SW480 (cell line): ENCODE results near the gene TNIP1.
A peak's percentile ranks its signal among the peaks of the same experiment; 100 is the strongest.

Experiments
- DNase-seq: peaks from one replicate; pipeline ENCODE4 v3.0.0-alpha.2; 2016; ENCODE audit warnings: low spot score

Gene TNIP1, protein sequence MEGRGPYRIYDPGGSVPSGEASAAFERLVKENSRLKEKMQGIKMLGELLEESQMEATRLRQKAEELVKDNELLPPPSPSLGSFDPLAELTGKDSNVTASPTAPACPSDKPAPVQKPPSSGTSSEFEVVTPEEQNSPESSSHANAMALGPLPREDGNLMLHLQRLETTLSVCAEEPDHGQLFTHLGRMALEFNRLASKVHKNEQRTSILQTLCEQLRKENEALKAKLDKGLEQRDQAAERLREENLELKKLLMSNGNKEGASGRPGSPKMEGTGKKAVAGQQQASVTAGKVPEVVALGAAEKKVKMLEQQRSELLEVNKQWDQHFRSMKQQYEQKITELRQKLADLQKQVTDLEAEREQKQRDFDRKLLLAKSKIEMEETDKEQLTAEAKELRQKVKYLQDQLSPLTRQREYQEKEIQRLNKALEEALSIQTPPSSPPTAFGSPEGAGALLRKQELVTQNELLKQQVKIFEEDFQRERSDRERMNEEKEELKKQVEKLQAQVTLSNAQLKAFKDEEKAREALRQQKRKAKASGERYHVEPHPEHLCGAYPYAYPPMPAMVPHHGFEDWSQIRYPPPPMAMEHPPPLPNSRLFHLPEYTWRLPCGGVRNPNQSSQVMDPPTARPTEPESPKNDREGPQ

GRCh38 chr5:151080613-151081430 is at the start of gene TNIP1:
TSS of gene TNIP1 (minus strand) at chr5:151081034. CDS start at chr5:151065095, 15,939 bp downstream.
- DNase-seq, result peak; percentile 89

GRCh38 chr5:151130235-151130921 is 49.5 kb upstream of the TNIP1 start:
- no peak for DNase-seq

DNA sequence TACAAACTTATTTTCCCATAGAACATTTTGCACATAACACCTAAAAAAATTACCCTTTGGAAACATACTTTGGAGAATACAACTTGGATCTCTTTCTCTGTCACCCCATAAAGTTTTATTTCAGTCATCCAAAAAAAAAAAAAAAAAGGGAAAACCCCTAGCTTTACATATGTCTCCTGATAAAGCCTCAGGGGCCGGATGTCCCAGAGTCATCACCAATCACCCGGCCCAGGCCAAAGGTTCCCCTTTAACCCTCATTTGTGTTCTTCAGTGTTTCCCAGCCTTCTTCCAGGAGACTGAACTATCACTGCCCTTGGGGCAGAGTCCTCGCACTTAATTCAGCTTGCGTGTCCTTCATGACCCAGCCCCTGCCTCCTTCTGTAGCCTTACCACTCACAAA is 48.0 kb upstream of the TNIP1 start:
- DNase-seq, result no peak

GRCh38 chr5:151127926-151128325 is 47.1 kb upstream of the TNIP1 start:
- DNase-seq, result no peak

GRCh38 chr5:151126199-151126645 is 45.4 kb upstream of the TNIP1 start:
- peak; percentile 80 for DNase-seq

- no peak for DNase-seq
These were observed 44.6 kb upstream of the TNIP1 start for GRCh38 chr5:151125421-151125820.

GRCh38 chr5:151123897-151124751 is 43.3 kb upstream of the TNIP1 start:
- DNase-seq, result no peak

GRCh38 chr5:151122828-151123227 is 42.0 kb upstream of the TNIP1 start:
- DNase-seq, result no peak

- no peak for DNase-seq
These were observed 40.8 kb upstream of the TNIP1 start for GRCh38 chr5:151121665-151122064.

- DNase-seq, result no peak
These were observed 40.3 kb upstream of the TNIP1 start for GRCh38 chr5:151121095-151121494.

GRCh38 chr5:151118913-151119575 is 38.2 kb upstream of the TNIP1 start:
- no peak for DNase-seq

DNA sequence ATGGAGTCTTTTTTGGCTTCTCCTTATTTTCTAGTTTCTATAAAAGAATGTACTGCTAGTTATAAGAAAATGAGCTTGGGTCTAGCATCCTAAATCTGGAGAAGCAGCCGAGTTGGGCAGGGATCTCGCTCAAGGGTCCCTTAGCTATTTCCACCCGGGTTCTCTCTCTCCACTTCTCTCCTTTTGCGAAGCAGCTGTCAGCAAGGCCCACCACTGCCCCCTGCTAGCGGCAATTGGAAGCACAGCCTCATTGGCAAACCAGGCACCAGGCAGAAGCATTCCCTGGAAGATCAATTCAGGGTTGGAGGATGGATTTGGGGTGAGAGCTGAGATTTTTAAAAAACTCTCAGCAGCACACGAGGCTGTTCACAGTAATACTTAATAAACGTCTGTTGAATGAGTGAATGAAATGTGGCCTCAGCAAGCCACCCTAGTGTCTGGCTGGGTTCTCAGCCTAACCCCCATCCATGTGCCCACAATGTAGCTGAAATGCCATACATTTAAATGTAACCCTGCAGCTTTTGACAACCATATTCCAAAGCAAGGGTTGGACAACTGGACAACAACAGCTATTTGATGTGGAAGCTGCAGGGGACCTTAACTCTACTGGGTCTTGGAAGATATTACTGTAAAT is 34.6 kb upstream of the TNIP1 start:
- DNase-seq, result peak; percentile 64

DNA sequence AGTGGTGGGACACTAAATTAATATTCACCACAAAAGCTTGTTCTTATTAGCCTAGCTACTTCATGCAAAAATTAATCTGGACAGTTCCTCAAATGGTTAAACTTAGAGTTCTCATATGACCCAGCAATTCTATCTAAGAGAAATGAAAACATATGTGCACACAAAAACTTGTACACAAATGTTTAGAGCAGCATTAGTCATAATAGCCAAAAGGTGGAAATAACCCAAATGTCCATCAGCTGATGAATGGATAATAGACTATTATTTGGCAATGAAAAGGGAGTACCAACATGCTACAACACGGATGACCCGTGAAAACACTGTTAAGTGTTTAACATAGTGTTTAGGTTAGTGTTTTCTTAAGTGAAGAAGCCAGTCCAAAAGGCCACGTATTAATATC is 32.8 kb upstream of the TNIP1 start:
- no peak for DNase-seq

GRCh38 chr5:151110992-151111391 is 30.2 kb upstream of the TNIP1 start:
- DNase-seq, result no peak

GRCh38 chr5:151110122-151110681 is 29.4 kb upstream of the TNIP1 start:
- DNase-seq, result no peak

GRCh38 chr5:151108566-151108965 is 27.7 kb upstream of the TNIP1 start:
- DNase-seq, result no peak

DNA sequence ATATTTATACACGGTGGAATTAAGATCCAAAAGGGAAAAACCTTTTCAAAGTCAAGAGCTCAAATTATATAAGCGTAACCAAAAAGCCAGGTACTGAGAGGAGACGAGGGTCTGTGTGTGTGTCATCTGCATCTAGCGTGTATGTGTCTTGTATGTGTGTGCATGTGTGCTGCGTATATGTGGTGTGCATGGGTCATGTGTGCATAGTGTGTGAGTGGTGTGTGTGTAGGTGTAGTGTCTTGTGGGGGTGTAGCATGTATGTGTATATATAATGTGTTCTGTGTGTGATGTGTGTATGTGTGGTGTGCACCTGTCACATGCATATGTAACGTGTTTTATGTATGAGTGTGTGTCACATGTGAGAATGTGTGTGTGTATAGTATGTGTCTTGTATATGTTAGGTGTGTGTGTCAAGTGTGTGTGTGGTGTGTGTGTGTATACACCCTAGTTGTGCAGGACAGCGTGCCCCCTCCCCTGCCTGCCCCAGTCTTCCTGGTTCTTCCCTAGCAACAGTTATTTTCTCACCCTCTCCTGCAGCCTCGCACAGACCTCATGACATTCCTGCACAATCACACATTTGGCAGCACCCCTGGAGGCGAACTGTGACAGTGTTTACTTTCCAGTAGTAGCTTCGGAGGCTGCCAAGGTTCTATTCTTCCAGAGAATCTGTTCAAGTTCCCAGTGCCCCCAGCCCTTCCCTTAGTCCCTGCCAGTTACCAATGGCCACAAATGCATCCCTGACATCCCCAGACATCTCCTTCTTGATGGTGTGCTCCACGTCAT is 27.1 kb upstream of the TNIP1 start:
- DNase-seq, result no peak

- no peak for DNase-seq
These were observed 26.2 kb upstream of the TNIP1 start for GRCh38 chr5:151107084-151107483.

- no peak for DNase-seq
These were observed 25.7 kb upstream of the TNIP1 start for GRCh38 chr5:151106509-151106908.
